Sigmoid colon (tissue), 4 donors: ENCODE results near the gene BMPER.

Experiments
- CTCF ChIP-seq, 4 experiments: fragments of 450-650 bp in 3 of 4; fragments of 200-600 bp in 1 of 4; IDR thresholded peaks; one replicate each; pipeline ENCODE4 v1.5.1; 2016 to 2019; ENCODE audit warnings: antibody characterized with exemption in 4 of 4, mild to moderate bottlenecking in 3 of 4, moderate library complexity in 2 of 4
- EP300 ChIP-seq, 4 donors: sonication (generic); formaldehyde crosslinking; IDR thresholded peaks; one replicate each; pipeline ENCODE4 v1.6.1; 2017; ENCODE audit warnings: antibody characterized with exemption in 4 of 4
- POLR2A ChIP-seq, 2 donors: fragments of 450-650 bp; IDR thresholded peaks; one replicate each; pipeline ENCODE4 v1.6.1; 2016; ENCODE audit warnings: antibody characterized with exemption in 2 of 2, mild to moderate bottlenecking in 2 of 2, moderate library complexity in 2 of 2
- POLR2AphosphoS5 ChIP-seq, 4 donors: sonication (generic); formaldehyde crosslinking; IDR thresholded peaks; one replicate each; pipeline ENCODE4 v1.6.1; 2017; ENCODE audit warnings: antibody characterized with exemption in 4 of 4

- TF ChIP-seq CTCF (IDR thresholded peaks at IDR 0.05) = no peak
- no peak for TF ChIP-seq POLR2A (IDR thresholded peaks at IDR 0.05)
- TF ChIP-seq POLR2AphosphoS5 (IDR thresholded peaks at IDR 0.05) = no peak
- TF ChIP-seq EP300 (IDR thresholded peaks at IDR 0.05) = no peak
These were observed 287.6 kb downstream of the BMPER start for GRCh38 chr7:34192906-34193305.
